ENCODE results near the gene C17orf114.
"Not testable (repeated sequence)": the region's sequence is repeated elsewhere in the genome, so short reads cannot be mapped to it uniquely, and the experiment has no call there.

Gene C17orf114

GRCh38 chr17:4802228-4802627, at the start of gene C17orf114:
TSS of gene C17orf114 (minus strand) at chr17:4802328.
- DNase-seq, result no peak

GRCh38 chr17:4851084-4851483, 49.0 kb upstream of the C17orf114 start:
- DNase-seq, result no peak

GRCh38 chr17:4850246-4850645, 48.1 kb upstream of the C17orf114 start:
- DNase-seq, result no peak

GRCh38 chr17:4849011-4849536, 46.9 kb upstream of the C17orf114 start:
- DNase-seq, result no peak

- no peak for DNase-seq
These were observed 44.7 kb upstream of the C17orf114 start for GRCh38 chr17:4846635-4847390.

GRCh38 chr17:4845118-4845517, 43.0 kb upstream of the C17orf114 start:
- no peak for DNase-seq

- DNase-seq, result no peak
These were observed 41.3 kb upstream of the C17orf114 start for GRCh38 chr17:4843321-4844000.

- no peak for DNase-seq
These were observed 40.2 kb upstream of the C17orf114 start for GRCh38 chr17:4842376-4842775.

GRCh38 chr17:4840893-4841242, 38.7 kb upstream of the C17orf114 start:
- DNase-seq, result no peak

- DNase-seq, result no peak
These were observed 38.1 kb upstream of the C17orf114 start for GRCh38 chr17:4839965-4840892.

- no peak for DNase-seq
These were observed 37.1 kb upstream of the C17orf114 start for GRCh38 chr17:4839221-4839620.

GRCh38 chr17:4838309-4838785, 36.2 kb upstream of the C17orf114 start:
- no peak for DNase-seq

- no peak for DNase-seq
These were observed 35.6 kb upstream of the C17orf114 start for GRCh38 chr17:4837471-4838308.

- DNase-seq, result no peak
These were observed 34.1 kb upstream of the C17orf114 start for GRCh38 chr17:4836221-4836620.

- DNase-seq, result no peak
These were observed 32.5 kb upstream of the C17orf114 start for GRCh38 chr17:4834681-4835020.

GRCh38 chr17:4833941-4834680, 32.0 kb upstream of the C17orf114 start:
- DNase-seq, result no peak

GRCh38 chr17:4833178-4833940, 31.2 kb upstream of the C17orf114 start, which contains the start of gene MINK1:
TSS of gene MINK1 (plus strand) at chr17:4833340. CDS start at chr17:4833584, 244 bp downstream.
- peak; percentile 85 for DNase-seq

- not testable (repeated sequence) for DNase-seq
These were observed 30.7 kb upstream of the C17orf114 start for GRCh38 chr17:4832829-4833177.

GRCh38 chr17:4827399-4827798, 25.3 kb upstream of the C17orf114 start:
- no peak for DNase-seq

- no peak for DNase-seq
These were observed 21.4 kb upstream of the C17orf114 start for GRCh38 chr17:4823373-4824089.

Data from kidney glomerular epithelial cell (primary cell).